Measurements from ENCODE around the gene SIK2. TPM values are rescaled to one million over a fixed set of nuclear protein-coding genes. Genes with fewer than 3 reads are reported as not detected.

The SIK2 gene
- total and polyA plus RNA-seq, 9 of the 15 experiments (the other 6 are each of a cell fraction or from before 2014, with no cell fraction given), result 0.74 to 11.6 (median 3.8) TPM

- in situ Hi-C loops (cut with MboI) (no loop called here), intact Hi-C loops (cut with micrococcal nuclease) (no loop called here)
- Histone ChIP-seq H3K27me3 (ENCODE audit: control insufficient read depth in 2 of 2, insufficient read depth in 2 of 2, low read length in 2 of 2) (no peaks in the 10 kb centered on the region), H3K4me3 (no peak overlapping the region), H4K20me1 (replicated peaks; ENCODE audit: control insufficient read depth, insufficient read depth, low read length) (no peaks in the 10 kb centered on the region), H3K36me3 (ENCODE audit: control insufficient read depth, insufficient read depth, low read length) (no peaks in the 10 kb centered on the region), H2AFZ (ENCODE audit: low read depth, low read length) (no peak overlapping the region), H3K9ac (ENCODE audit: insufficient read depth in 1 of 2, low read depth in 2 of 2, low read length in 2 of 2) (no peak overlapping the region), H3K27ac (ENCODE audit: extremely low read depth, low read depth, low read length) (no peak overlapping the region), H3K79me2 (ENCODE audit: control insufficient read depth, insufficient read depth, low read length) (no peaks in the 10 kb centered on the region), H3K4me1 (replicated peaks in 1 of 2; ENCODE audit: control insufficient read depth in 2 of 2, insufficient read depth in 2 of 2, low read length in 2 of 2) (peaks cover 0 to 4% of the 10 kb centered on the region in 2 experiments; a peak in 2 of 5 replicates), H3K9me1 (ENCODE audit: control insufficient read depth, insufficient read depth, low read length) (no peaks in the 10 kb centered on the region), H3K9me3 (replicated peaks; ENCODE audit: control insufficient read depth, insufficient read depth, low read depth, low read length) (no peaks in the 10 kb centered on the region), H3K4me2 (ENCODE audit: insufficient read depth, low read length) (no peak overlapping the region)
- TF ChIP-seq RCOR1 (IDR thresholded peaks at IDR 0.05; ENCODE audit: borderline replicate concordance in 1 of 2, low read depth in 2 of 2, low read length in 2 of 2) (no peak), ZNF12 (CRISPR knock-in tag; IDR thresholded peaks at IDR 0.05) (no peak), NR2C2 (CRISPR knock-in tag; IDR thresholded peaks at IDR 0.05) (no peak), NR2C2 (tag; IDR thresholded peaks at IDR 0.05) (no peak), ZNF316 (IDR thresholded peaks at IDR 0.05) (no peak), CBX3 (IDR thresholded peaks at IDR 0.05; ENCODE audit: borderline replicate concordance in 1 of 2, low read length in 2 of 2) (no peak), CCAR2 (IDR thresholded peaks at IDR 0.05; ENCODE audit: low read depth, low read length) (no peak), FOXP1 (CRISPR knock-in tag; IDR thresholded peaks at IDR 0.05) (no peak), CHD4 (IDR thresholded peaks at IDR 0.05; ENCODE audit: insufficient read depth, insufficient replicate concordance, low read depth, low read length, poor library complexity, severe bottlenecking) (no peak), ZNF592 (IDR thresholded peaks at IDR 0.05) (no peak), JUNB (CRISPR knock-in tag; conservative IDR thresholded peaks at IDR 0.05) (no peak), SNIP1 (IDR thresholded peaks at IDR 0.05; ENCODE audit: low read depth) (no peak), ZNF778 (CRISPR knock-in tag; IDR thresholded peaks at IDR 0.05) (no peak), KDM4B (IDR thresholded peaks at IDR 0.05; ENCODE audit: borderline replicate concordance in 2 of 2, low read depth in 1 of 2) (no peak)
- ChIA-PET CTCF (ENCODE audit: low intra/inter-chr PET ratio) (no interaction called here), POLR2A (interaction anchor here (0.7 to 1.5 kb wide), 3 partner anchors 9 to 67 kb away, joined by 3 to 5 read pairs (median 3); no protein-coding TSS in a partner anchor)
- DNase-seq (ENCODE audit: extremely low read depth in 1 of 4, low spot score in 3 of 4) (no peak), FAIRE-seq (no peak), ATAC-seq (no peak)
- BruUV-seq (replicated peaks), result no TSS peak
- 68% methylated on average over 9 of the region's 10 CpGs for WGBS (ENCODE audit: insufficient coverage, low coverage, missing lambda C conversion rate)
Observed at GRCh38 chr11:111659201-111660115, 57.2 kb downstream of the SIK2 start.
